Measurements from ENCODE around the gene SRRD.

- TF ChIP-seq POLR2A (IDR thresholded peaks at IDR 0.05) (no peak), CTCF (IDR thresholded peaks at IDR 0.05) (no peak)
These were observed 56.4 kb downstream of the SRRD start for GRCh38 chr22:26540119-26540518.

Data from adrenal gland (tissue), 5 donors.